Gastroesophageal sphincter (tissue), 4 donors: Measurements from ENCODE around the gene FCN3. TPM values are rescaled to one million over a fixed set of nuclear protein-coding genes. Genes with fewer than 3 reads are reported as not detected.
A peak's percentile ranks its signal among the peaks of the same experiment; 100 is the strongest.

ENCODE experiments used
- ATAC-seq: fragments of 150-250 bp; one replicate; pipeline ENCODE4 v1.9.1; 2016; ENCODE audit warnings: mild to moderate bottlenecking, moderate library complexity
- H3K27ac ChIP-seq, 4 donors: fragments of 200-600 bp; sonication (generic) in 3 of 4; 1 replicate in 3 of 4; 2 replicates in 1 of 4; pipeline ENCODE4 v1.5.1; 2016 to 2019
- H3K27me3 ChIP-seq: fragments of 200-600 bp; sonication (generic); one replicate; pipeline ENCODE4 v1.5.1; 2019
- H3K36me3 ChIP-seq, 2 donors: fragments of 200-600 bp; sonication (generic); one replicate each; pipeline ENCODE4 v1.5.1; 2019; ENCODE audit warnings: control low read depth in 1 of 2
- H3K4me1 ChIP-seq, 3 donors: fragments of 200-600 bp; sonication (generic); 1 replicate in 2 of 3; 2 replicates in 1 of 3; pipeline ENCODE4 v1.5.1; 2016 to 2019; ENCODE audit warnings: control low read depth in 2 of 3
- H3K4me3 ChIP-seq, 2 donors: fragments of 200-600 bp; sonication (generic); one replicate each; pipeline ENCODE4 v1.5.1; 2019; ENCODE audit warnings: mild to moderate bottlenecking in 1 of 2, moderate library complexity in 1 of 2
- H3K9me3 ChIP-seq, 3 donors: fragments of 200-600 bp; sonication (generic); one replicate each; pipeline ENCODE4 v1.5.1; 2017 to 2019; ENCODE audit warnings: control low read depth in 2 of 3
- EP300 ChIP-seq: sonication (generic); formaldehyde crosslinking; IDR thresholded peaks from one replicate; pipeline ENCODE4 v1.6.1; 2017; ENCODE audit warnings: antibody characterized with exemption, mild to moderate bottlenecking
- POLR2A ChIP-seq, 2 donors: fragments of 450-650 bp; IDR thresholded peaks; one replicate each; pipeline ENCODE4 v1.6.1; 2017; ENCODE audit warnings: antibody characterized with exemption in 2 of 2, mild to moderate bottlenecking in 2 of 2, moderate library complexity in 1 of 2
- POLR2AphosphoS5 ChIP-seq: sonication (generic); formaldehyde crosslinking; IDR thresholded peaks from one replicate; pipeline ENCODE4 v1.6.1; 2017; ENCODE audit warnings: antibody characterized with exemption
- WGBS, 2 donors: methylation state at CpG; one replicate each; pipeline ENCODE4 v1.1.5; 2018; ENCODE audit warnings: low coverage in 1 of 2; 5-methylcytosine and 5-hydroxymethylcytosine counted together
- total RNA-seq, 4 donors: library from RNA; depleted of rRNA; stranded (reverse); fragments of >200 nt; gene quantifications; one replicate each; pipeline ENCODE4 v1.1.0, GENCODE V29; 2016
- TF ChIP-seq, protein P1 (sequence below), 4 experiments: fragments of 200-600 bp in 2 of 4; fragments of 450-650 bp in 2 of 4; sonication (generic) in 1 of 4; IDR thresholded peaks; one replicate each; pipeline ENCODE4 v1.5.1; 2017 to 2019; ENCODE audit warnings: antibody characterized with exemption in 4 of 4, mild to moderate bottlenecking in 2 of 4, moderate library complexity in 2 of 4

The FCN3 gene
- total RNA-seq, 4 donors from 2014 or later = 4.6 to 11.5 (median 6.3) TPM

- no peaks in the 10 kb centered on the region for H3K9me3 ChIP-seq
- no peak for TF ChIP-seq POLR2A (IDR thresholded peaks at IDR 0.05)
- TF ChIP-seq POLR2AphosphoS5 = no peak
- TF ChIP-seq, protein P1, sequence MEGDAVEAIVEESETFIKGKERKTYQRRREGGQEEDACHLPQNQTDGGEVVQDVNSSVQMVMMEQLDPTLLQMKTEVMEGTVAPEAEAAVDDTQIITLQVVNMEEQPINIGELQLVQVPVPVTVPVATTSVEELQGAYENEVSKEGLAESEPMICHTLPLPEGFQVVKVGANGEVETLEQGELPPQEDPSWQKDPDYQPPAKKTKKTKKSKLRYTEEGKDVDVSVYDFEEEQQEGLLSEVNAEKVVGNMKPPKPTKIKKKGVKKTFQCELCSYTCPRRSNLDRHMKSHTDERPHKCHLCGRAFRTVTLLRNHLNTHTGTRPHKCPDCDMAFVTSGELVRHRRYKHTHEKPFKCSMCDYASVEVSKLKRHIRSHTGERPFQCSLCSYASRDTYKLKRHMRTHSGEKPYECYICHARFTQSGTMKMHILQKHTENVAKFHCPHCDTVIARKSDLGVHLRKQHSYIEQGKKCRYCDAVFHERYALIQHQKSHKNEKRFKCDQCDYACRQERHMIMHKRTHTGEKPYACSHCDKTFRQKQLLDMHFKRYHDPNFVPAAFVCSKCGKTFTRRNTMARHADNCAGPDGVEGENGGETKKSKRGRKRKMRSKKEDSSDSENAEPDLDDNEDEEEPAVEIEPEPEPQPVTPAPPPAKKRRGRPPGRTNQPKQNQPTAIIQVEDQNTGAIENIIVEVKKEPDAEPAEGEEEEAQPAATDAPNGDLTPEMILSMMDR (IDR thresholded peaks at IDR 0.05) = no peak
- TF ChIP-seq EP300 = no peak
- peaks cover 0 to 26% of the 10 kb centered on the region in 2 donors for H3K36me3 ChIP-seq
- no peak for ATAC-seq
- peaks cover 9 to 57% (median 19%) of the 10 kb centered on the region in 3 donors for H3K4me1 ChIP-seq
- 20% methylated on average over 1 of the region's 8 CpGs; no CpG with 5 or more reads in 1 of the 2 donors for WGBS, 2 donors
- H3K27ac ChIP-seq = peak overlapping the region; percentile 94 to 99 (median 98)
- H3K4me3 ChIP-seq = peak overlapping the region; percentile 69 to 91
- no peaks in the 10 kb centered on the region for H3K27me3 ChIP-seq
Measured at GRCh38 chr1:27367160-27367650, 7.4 kb downstream of the FCN3 start.

DNA sequence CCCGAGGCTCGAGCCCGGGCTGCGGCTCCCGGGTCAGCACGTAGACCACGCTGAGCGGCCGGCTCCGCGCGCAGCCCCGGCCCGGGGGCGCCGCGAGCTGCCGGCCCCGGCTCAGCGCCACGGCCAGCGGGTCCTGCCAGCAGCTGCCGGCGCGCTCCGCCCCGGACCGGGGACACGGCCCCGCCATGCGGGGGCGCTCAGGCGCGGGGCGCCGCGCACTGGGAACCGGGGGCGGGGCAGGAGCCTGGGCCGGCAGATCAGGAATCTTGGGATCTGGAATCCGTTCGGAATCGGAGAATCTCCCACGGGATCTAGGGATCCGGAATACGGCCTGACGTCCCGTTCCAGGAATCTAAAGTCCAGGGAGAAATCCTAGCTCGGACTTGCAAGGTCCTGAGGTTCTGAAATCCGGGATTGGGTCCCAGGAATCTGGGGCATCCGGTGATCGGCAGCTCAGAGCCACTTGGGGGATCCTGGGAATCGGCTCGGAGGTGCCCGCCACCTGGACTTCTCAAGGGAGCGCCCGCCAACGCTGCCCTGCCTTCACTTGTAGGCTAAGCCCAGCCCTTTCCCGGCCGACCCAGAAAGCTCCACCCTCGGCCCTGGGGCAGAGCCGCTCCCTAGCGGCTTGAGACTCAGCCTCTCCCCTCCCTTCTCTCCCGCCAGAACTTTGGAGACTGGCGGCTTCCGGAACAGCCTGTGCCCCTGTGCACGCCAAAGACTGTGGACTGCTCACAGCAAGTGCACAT lies 8.0 kb downstream of the FCN3 start, which contains the start of gene MAP3K6:
MAP3K6 (minus strand) TSS at position 551 of the 749 bp plus-strand sequence; CDS start at position 187, 364 bp downstream.
- peak; percentile 84 for ATAC-seq
- peak within 1 kb of the TSS; percentile 94 to 99 (median 98) for H3K27ac ChIP-seq
- no peaks in the 10 kb centered on the region for H3K9me3 ChIP-seq
- peaks cover 0 to 33% of the 10 kb centered on the region in 2 donors for H3K36me3 ChIP-seq
- H3K4me3 ChIP-seq = peak within 1 kb of the TSS; percentile 69 to 91
- H3K4me1 ChIP-seq = peaks cover 9 to 57% (median 19%) of the 10 kb centered on the region in 3 donors
- TF ChIP-seq POLR2A (IDR thresholded peaks at IDR 0.05) = peak; percentile 82 to 87
- TF ChIP-seq EP300 = no peak
- TF ChIP-seq, protein P1 (IDR thresholded peaks at IDR 0.05) = peak in 3 of 4 experiments; percentile 45 to 51 (median 47)
- TF ChIP-seq POLR2AphosphoS5 = peak; percentile 85
- 0% methylated on average over 4 of the region's 67 CpGs; no CpG with 5 or more reads in 1 of the 2 donors for WGBS, 2 donors
- no peaks in the 10 kb centered on the region for H3K27me3 ChIP-seq

DNA sequence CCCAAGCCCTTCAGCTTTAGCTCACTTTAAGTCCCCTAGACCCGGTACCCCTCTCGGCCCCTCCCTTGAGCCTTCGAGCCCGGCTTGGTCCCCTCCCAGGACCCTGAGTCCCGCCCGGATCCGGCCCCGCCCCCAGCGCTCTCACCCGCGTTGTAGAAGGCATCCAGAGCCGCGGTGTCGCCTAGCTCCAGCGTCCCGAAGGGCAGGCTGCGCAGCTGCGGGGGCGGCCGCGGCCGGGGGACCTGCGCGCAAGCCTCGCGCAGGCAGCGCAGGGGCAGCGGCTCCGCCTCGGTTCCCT lies 8.6 kb downstream of the FCN3 start:
- Histone ChIP-seq H3K4me3 (peak overlapping the region; percentile 69 to 91), H3K36me3 (peaks cover 0 to 38% of the 10 kb centered on the region in 2 donors), H3K27me3 (no peaks in the 10 kb centered on the region), H3K9me3 (no peaks in the 10 kb centered on the region), H3K27ac (peak overlapping the region; percentile 94 to 99 (median 98)), H3K4me1 (peaks cover 9 to 60% (median 19%) of the 10 kb centered on the region in 3 donors)
- TF ChIP-seq POLR2A (IDR thresholded peaks at IDR 0.05) (peak; percentile 40 to 51), EP300 (no peak)
- TF ChIP-seq, protein P1 (IDR thresholded peaks at IDR 0.05) = no peak
- 0% methylated on average over 1 of the region's 30 CpGs; no CpG with 5 or more reads in 1 of the 2 donors for WGBS, 2 donors
- ATAC-seq = peak; percentile 69

- TF ChIP-seq, protein P1 (IDR thresholded peaks at IDR 0.05) = peak in 1 of 4 experiments; percentile 3
- TF ChIP-seq EP300 (no peak), POLR2AphosphoS5 (peak; percentile 57), POLR2A (IDR thresholded peaks at IDR 0.05) (peak; percentile 38 to 51)
- H3K36me3 ChIP-seq = peaks cover 0 to 43% of the 10 kb centered on the region in 2 donors
- 0 to 4% methylated on average over 9 to 16 of the region's 40 CpGs for WGBS, 2 donors
- peak overlapping the region; percentile 69 to 91 for H3K4me3 ChIP-seq
- no peaks in the 10 kb centered on the region for H3K9me3 ChIP-seq
- H3K27me3 ChIP-seq = no peaks in the 10 kb centered on the region
- ATAC-seq = peak; percentile 81
- peaks cover 9 to 65% (median 19%) of the 10 kb centered on the region in 3 donors for H3K4me1 ChIP-seq
- H3K27ac ChIP-seq = peak overlapping the region; percentile 94 to 99 (median 98)
Measured at GRCh38 chr1:27365372-27366112, 9.1 kb downstream of the FCN3 start.
